Measurements from ENCODE around the gene TSHZ2. TPM values are rescaled to one million over a fixed set of nuclear protein-coding genes. Genes with fewer than 3 reads are reported as not detected.

TSHZ2 gene
- total RNA-seq, 1 experiment from 2014 or later, result 0.07 TPM

DNA sequence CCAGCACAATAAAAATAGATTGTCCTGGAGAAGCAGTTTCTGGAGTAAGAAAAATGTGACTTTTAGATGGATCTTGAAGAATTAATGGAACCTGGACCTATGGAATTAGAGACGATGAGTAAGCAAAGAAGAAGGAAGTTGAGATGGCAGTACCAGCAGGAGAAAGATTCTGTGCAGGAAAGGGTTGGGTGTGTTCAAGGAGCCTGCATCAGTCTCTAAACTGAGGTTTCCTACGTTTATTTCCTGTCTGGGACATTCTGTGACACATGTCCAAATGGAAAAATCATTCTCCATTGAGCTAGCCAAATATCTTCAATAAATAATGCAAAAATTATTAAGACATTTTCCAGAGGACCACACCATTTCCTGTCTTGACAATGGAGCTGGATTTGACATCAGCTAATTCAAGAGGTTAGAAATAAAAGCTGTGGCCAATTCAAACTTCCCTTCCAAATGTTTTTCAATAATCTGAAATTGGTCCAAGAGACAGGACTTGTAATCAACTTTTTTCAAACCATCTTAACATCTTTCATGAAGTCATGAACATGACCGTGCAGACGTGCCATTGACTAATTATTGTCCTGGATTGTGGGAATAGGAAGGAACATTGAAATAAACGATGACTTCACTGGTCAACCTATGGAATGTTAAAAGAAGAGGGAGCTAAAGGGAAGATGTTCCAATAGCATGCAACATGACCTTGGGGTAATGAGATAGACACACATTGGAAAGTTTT lies 423.2 kb downstream of the TSHZ2 start:
- no peak overlapping the region for H3T11ph ChIP-seq (ENCODE audit: low read length)
- Mint-ChIP-seq H3K27me3 (ENCODE audit: low read depth) (no peaks in the 10 kb centered on the region), H3K4me1 (0 out of 4 replicates have a peak, but pooled peaks cover 0 to 3% of the 10 kb centered on the region in 2 experiments), H3K4me3 (no peak overlapping the region), H3K27ac (no peak overlapping the region), H3K36me3 (ENCODE audit: insufficient read depth in 1 of 3, low read depth in 3 of 3) (0 out of 7 replicates have a peak, but pooled peaks cover 0 to 1% (median 0%) of the 10 kb centered on the region in 3 experiments), H3K9me3 (no peaks in the 10 kb centered on the region)
- no peak overlapping the region for H4K91ac ChIP-seq (ENCODE audit: insufficient read length, low read depth, low read length)
- no peak overlapping the region for H2BK20ac ChIP-seq (ENCODE audit: low read depth, low read length, poor library complexity, severe bottlenecking)
- H2BK12ac ChIP-seq (ENCODE audit: insufficient read length, low read depth, low read length), result no peak overlapping the region
- no peak overlapping the region for H3K9ac ChIP-seq (ENCODE audit: extremely low read depth, insufficient read length, low read length)
- H4K5ac ChIP-seq (ENCODE audit: insufficient read length, low read depth, low read length), result no peak overlapping the region
- no peaks in the 10 kb centered on the region for H3K79me2 ChIP-seq (ENCODE audit: insufficient read depth, low read length)
- H3K56ac ChIP-seq (ENCODE audit: insufficient read length, low read depth, low read length), result no peak overlapping the region
- WGBS (ENCODE audit: extremely low coverage, insufficient read length, low lambda C conversion rate), result no CpG with 5 or more reads among the region's 5 CpGs
- no peak overlapping the region for H4K8ac ChIP-seq (replicated peaks; ENCODE audit: insufficient read length, low read depth, low read length)
- no peak overlapping the region for H2BK120ac ChIP-seq (ENCODE audit: low read depth, low read length, poor library complexity, severe bottlenecking)
- H2AFZ ChIP-seq (ENCODE audit: low read length), result no peak overlapping the region
- no peaks in the 10 kb centered on the region for H3K23me2 ChIP-seq (ENCODE audit: insufficient read length, low read depth, low read length, poor library complexity, severe bottlenecking)
- no peaks in the 10 kb centered on the region for H3K9me3 ChIP-seq (ENCODE audit: control insufficient read depth, low read depth, low read length)
- no peaks in the 10 kb centered on the region for H3K4me1 ChIP-seq (ENCODE audit: insufficient read depth, low read length)
- no peak overlapping the region for H3K23ac ChIP-seq (ENCODE audit: insufficient read length, low read depth, low read length)
- no peak overlapping the region for H3K4me2 ChIP-seq (ENCODE audit: insufficient read depth, insufficient read length, low read length)
- H3K27me3 ChIP-seq (ENCODE audit: insufficient read depth, low read length), result no peaks in the 10 kb centered on the region
- no peak overlapping the region for H3K18ac ChIP-seq (ENCODE audit: insufficient read length, low read depth, low read length)
- H2BK15ac ChIP-seq (ENCODE audit: low read depth, low read length), result no peak overlapping the region
- no peak for DNase-seq
- H3K79me1 ChIP-seq (ENCODE audit: insufficient read depth, low read depth, low read length, poor library complexity, severe bottlenecking), result no peaks in the 10 kb centered on the region
- H2AK5ac ChIP-seq (ENCODE audit: insufficient read length, low read length), result no peak overlapping the region
- no peak overlapping the region for H3K27ac ChIP-seq (ENCODE audit: insufficient read length, low read depth, low read length)
- no peak overlapping the region for H3K4ac ChIP-seq (ENCODE audit: low read depth, low read length)
- no peaks in the 10 kb centered on the region for H4K20me1 ChIP-seq (ENCODE audit: control insufficient read depth, insufficient read depth, insufficient read length)
- H2BK5ac ChIP-seq (ENCODE audit: insufficient read length, low read length), result no peak overlapping the region
- H3K14ac ChIP-seq (ENCODE audit: insufficient read depth, low read length), result no peak overlapping the region
- TF ChIP-seq, protein P1, sequence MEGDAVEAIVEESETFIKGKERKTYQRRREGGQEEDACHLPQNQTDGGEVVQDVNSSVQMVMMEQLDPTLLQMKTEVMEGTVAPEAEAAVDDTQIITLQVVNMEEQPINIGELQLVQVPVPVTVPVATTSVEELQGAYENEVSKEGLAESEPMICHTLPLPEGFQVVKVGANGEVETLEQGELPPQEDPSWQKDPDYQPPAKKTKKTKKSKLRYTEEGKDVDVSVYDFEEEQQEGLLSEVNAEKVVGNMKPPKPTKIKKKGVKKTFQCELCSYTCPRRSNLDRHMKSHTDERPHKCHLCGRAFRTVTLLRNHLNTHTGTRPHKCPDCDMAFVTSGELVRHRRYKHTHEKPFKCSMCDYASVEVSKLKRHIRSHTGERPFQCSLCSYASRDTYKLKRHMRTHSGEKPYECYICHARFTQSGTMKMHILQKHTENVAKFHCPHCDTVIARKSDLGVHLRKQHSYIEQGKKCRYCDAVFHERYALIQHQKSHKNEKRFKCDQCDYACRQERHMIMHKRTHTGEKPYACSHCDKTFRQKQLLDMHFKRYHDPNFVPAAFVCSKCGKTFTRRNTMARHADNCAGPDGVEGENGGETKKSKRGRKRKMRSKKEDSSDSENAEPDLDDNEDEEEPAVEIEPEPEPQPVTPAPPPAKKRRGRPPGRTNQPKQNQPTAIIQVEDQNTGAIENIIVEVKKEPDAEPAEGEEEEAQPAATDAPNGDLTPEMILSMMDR (conservative IDR thresholded peaks at IDR 0.05), result no peak

Data from H9 (cell line).